Smooth muscle cell (in vitro differentiated cells): ENCODE results near the gene FKBP8. TPM values are rescaled to one million over a fixed set of nuclear protein-coding genes. Genes with fewer than 3 reads are reported as not detected.

Experiments used
- DNase-seq: peaks from one replicate; lab custom pipeline; 2025; ENCODE audit not compliant: unreplicated experiment; lab: John Stamatoyannopoulos, UW
- H2AFZ ChIP-seq: fragments of 200-600 bp; sonication (generic); 2 replicates; pipeline ENCODE4 v1.6.0; 2016; ENCODE audit warnings: antibody characterized with exemption, low read depth, mild to moderate bottlenecking
- H3F3A ChIP-seq: fragments of 200-600 bp; sonication (generic); 2 replicates; pipeline ENCODE4 v1.6.0; 2017; ENCODE audit warnings: antibody characterized with exemption, low read depth
- H3K27ac ChIP-seq: fragments of 200-600 bp; sonication (generic); 2 replicates; pipeline ENCODE4 v1.5.1; 2016; ENCODE audit warnings: low read depth, mild to moderate bottlenecking
- H3K27me3 ChIP-seq: fragments of 200-600 bp; sonication (generic); 2 replicates; pipeline ENCODE4 v1.6.1; 2016; ENCODE audit warnings: low read depth, mild to moderate bottlenecking
- H3K36me3 ChIP-seq: fragments of 200-600 bp; sonication (generic); 2 replicates; pipeline ENCODE4 v1.5.1; 2016; ENCODE audit warnings: low read depth
- H3K4me1 ChIP-seq: fragments of 200-600 bp; sonication (generic); 2 replicates; pipeline ENCODE4 v1.5.1; 2016; ENCODE audit warnings: low read depth
- H3K4me2 ChIP-seq: fragments of 200-600 bp; sonication (generic); 2 replicates; pipeline ENCODE4 v1.6.0; 2016; ENCODE audit warnings: mild to moderate bottlenecking
- H3K4me3 ChIP-seq: fragments of 200-600 bp; sonication (generic); 2 replicates; pipeline ENCODE4 v1.5.1; 2016; ENCODE audit warnings: mild to moderate bottlenecking
- H3K79me2 ChIP-seq: fragments of 200-600 bp; sonication (generic); 2 replicates; pipeline ENCODE4 v1.6.0; 2016; ENCODE audit warnings: low read depth, mild to moderate bottlenecking
- H3K9ac ChIP-seq: fragments of 200-600 bp; sonication (generic); 2 replicates; pipeline ENCODE4 v1.6.0; 2016; ENCODE audit warnings: low read depth
- H3K9me3 ChIP-seq: fragments of 200-600 bp; sonication (generic); replicated peaks from 2 replicates; pipeline ENCODE4 v1.5.1; 2016; ENCODE audit warnings: low read depth
- H4K20me1 ChIP-seq: fragments of 200-600 bp; sonication (generic); 2 replicates; pipeline ENCODE4 v1.6.0; 2016; ENCODE audit warnings: low read depth
- WGBS: methylation state at CpG from one replicate; pipeline ENCODE4 v1.1.7; 2016; ENCODE audit warnings: low lambda C conversion rate; 5-methylcytosine and 5-hydroxymethylcytosine counted together
- polyA plus RNA-seq: library from polyadenylated mRNA; unstranded; fragments of >200 nt; fragmentation: Nextera tagmentation; extraction: Ambion mirVana; gene quantifications from 2 replicates; pipeline ENCODE4 v1.2.1, GENCODE V29; 2016
- total RNA-seq: library from RNA; depleted of rRNA; stranded (reverse); fragments of >200 nt; gene quantifications from 2 replicates; pipeline ENCODE4 v1.2.3, GENCODE V29; 2014
- TF ChIP-seq, protein P1 (sequence below): fragments of 200-600 bp; sonication (generic); IDR thresholded peaks from 2 replicates; pipeline ENCODE4 v1.5.1; 2017; ENCODE audit warnings: borderline replicate concordance, mild to moderate bottlenecking, antibody characterized with exemption; ENCODE audit not compliant: insufficient read depth, poor library complexity, severe bottlenecking

FKBP8 gene
- total and polyA plus RNA-seq, 2 experiments from 2014 or later: 143 to 358 TPM

DNA sequence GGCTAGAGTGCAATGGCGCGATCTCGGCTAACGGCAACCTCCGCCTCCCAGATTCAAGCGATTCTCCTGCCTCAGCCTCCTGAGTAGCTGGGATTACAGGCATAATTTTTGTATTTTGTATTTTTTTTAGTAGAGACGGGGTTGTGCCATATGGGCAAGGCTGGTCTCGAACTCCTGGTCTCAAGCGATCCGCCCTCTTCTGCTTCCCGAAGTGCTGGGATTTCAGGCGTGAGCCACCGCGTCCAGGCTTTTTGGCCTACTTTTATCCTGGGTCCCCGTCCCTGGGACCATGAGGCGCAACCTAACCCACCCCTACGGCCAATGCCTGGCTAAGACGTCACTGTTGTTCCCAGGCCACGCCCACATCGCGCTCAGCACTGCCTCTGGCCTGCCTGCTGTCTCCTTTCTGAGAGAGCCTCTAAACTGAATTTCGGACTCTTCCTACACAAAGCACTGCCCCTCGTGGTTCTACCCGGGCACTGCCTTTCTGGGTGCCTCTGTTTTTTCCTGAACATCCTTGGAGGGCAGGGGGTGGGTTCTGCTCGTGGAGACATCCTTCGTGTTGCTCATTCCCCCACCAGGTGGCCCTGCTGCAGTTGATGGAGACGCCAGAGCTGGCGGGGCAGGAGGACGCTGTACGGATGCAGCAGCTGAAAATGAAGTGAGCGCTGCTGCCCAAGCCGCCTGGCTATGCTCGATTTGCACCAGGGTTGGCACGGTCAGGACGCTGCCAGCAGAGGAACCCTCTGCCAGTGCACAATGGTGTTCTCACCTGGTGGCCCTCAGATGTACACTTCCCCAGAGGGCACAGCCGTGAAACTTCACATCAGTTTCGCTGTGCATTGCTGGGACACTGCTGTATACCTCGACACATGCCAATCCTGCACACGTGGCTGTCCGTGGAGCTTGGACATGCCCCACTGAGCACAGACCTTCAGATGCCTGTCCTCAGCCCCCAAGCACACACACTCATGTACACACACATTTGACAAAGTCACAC lies 47.2 kb upstream of the FKBP8 start:
- H3K4me1 ChIP-seq: peaks cover 10% of the 10 kb centered on the region
- peak overlapping the region; percentile 96 for H3K4me2 ChIP-seq
- WGBS: 33% methylated on average over 40 of the region's 40 CpGs
- no peaks in the 10 kb centered on the region for H3K36me3 ChIP-seq
- no peaks in the 10 kb centered on the region for H3K9me3 ChIP-seq
- TF ChIP-seq, protein P1, sequence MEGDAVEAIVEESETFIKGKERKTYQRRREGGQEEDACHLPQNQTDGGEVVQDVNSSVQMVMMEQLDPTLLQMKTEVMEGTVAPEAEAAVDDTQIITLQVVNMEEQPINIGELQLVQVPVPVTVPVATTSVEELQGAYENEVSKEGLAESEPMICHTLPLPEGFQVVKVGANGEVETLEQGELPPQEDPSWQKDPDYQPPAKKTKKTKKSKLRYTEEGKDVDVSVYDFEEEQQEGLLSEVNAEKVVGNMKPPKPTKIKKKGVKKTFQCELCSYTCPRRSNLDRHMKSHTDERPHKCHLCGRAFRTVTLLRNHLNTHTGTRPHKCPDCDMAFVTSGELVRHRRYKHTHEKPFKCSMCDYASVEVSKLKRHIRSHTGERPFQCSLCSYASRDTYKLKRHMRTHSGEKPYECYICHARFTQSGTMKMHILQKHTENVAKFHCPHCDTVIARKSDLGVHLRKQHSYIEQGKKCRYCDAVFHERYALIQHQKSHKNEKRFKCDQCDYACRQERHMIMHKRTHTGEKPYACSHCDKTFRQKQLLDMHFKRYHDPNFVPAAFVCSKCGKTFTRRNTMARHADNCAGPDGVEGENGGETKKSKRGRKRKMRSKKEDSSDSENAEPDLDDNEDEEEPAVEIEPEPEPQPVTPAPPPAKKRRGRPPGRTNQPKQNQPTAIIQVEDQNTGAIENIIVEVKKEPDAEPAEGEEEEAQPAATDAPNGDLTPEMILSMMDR: peak; percentile 55
- H3K9ac ChIP-seq: no peak overlapping the region
- H4K20me1 ChIP-seq: peaks cover 31% of the 10 kb centered on the region
- H3F3A ChIP-seq: peaks cover 39% of the 10 kb centered on the region
- no peaks in the 10 kb centered on the region for H3K79me2 ChIP-seq
- DNase-seq: peak; percentile 63
- H3K27ac ChIP-seq: peak overlapping the region; percentile 71
- H2AFZ ChIP-seq: no peak overlapping the region
- H3K27me3 ChIP-seq: no peaks in the 10 kb centered on the region
- H3K4me3 ChIP-seq: peak overlapping the region; percentile 95

DNA sequence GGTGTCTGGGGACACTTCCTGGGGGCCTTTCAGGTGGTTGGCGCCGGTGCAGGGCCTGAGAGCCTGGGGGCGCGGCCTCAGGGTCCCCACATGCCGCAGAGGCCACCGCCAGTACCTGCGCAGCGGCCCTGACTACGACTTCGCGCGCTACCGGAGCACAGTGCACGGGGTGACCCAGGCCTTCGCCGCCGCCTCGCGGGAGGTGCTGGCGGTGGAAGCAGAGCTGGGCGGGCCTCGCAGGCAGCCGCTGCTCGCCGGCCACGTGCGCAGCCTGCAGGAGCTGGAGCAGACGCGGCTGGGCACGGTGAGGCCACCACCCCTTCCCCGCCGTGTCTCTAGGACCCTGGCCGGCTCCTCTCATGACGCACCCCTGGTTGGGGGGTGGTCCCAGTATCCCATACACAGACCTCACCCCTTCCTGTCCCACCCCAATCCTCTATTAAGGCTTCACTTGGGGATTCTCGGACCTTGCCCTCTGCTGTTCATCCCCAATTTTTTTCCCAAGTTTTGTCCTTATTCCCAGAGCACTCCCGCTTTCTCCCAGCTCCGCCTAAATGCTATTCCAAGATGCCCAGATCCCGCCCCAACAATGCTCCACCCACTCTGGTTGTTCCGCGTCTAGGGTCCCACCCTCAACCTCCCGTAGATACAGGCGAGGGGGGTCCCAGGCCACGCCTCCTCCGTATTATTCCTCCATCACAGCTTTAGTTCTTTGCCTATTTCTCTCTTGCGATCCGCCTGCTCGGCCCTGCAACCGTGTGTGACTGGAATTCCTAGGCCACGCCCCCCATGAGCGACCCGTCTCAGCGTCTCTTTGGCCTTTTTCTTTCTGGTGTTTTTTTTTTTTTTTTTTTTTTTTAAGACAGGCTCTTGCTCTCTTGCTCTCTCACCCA lies 46.3 kb upstream of the FKBP8 start:
- Histone ChIP-seq H3K79me2 (no peaks in the 10 kb centered on the region), H3K9ac (peak overlapping the region; percentile 54), H3K4me2 (peak overlapping the region; percentile 96), H3K9me3 (no peaks in the 10 kb centered on the region), H3K27me3 (no peaks in the 10 kb centered on the region), H3K27ac (peak overlapping the region; percentile 71), H4K20me1 (peaks cover 22% of the 10 kb centered on the region), H3F3A (peaks cover 35% of the 10 kb centered on the region), H3K36me3 (no peaks in the 10 kb centered on the region), H3K4me3 (peak overlapping the region; percentile 95), H3K4me1 (peaks cover 2% of the 10 kb centered on the region), H2AFZ (peak overlapping the region; percentile 87)
- 1% methylated on average over 49 of the region's 52 CpGs for WGBS
- DNase-seq: peak; percentile 62
- TF ChIP-seq, protein P1: no peak

DNA sequence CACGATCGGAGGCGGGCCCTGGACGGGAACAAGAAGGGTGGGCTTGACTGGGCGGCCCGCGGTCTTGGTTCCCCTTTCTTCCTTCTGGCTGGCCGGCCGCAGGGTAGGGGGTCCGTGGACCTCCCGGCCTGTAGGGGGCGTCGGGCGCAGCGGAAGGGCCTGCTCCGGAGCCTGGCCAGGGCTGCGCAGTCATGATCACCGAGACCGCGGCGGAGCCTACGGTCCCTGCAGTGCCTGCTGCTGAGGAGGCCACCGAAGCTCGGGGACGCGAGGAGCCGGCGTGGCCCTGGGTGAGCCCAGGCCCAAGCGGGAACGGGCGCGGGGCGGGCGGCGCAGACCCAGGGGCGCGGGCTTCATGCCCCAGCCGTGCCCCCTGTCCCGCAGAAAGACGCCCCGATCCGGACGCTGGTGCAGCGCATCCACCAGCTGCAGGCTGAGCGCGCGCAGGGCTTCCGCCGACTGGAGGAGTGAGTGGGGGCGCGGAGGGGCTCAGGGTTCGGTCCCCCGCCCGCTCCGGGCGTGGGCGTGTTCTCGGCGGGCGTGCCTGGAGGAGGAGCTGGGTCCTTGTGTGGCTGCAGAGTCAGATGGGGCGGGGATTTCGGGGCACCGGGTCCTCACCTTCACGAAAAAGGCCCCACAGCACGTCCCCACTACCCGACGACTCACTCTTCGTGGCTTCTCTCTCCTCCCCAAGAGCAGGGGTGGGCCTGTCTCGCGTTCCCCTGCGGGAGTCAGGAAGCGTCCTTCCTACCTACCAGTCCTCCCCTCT lies 45.4 kb upstream of the FKBP8 start, which contains the start of gene REX1BD:
REX1BD (plus strand) TSS at position 188 of the 769 bp plus-strand sequence; CDS start at position 192, 4 bp downstream.
- peaks cover 33% of the 10 kb centered on the region for H3F3A ChIP-seq
- H3K9me3 ChIP-seq: no peaks in the 10 kb centered on the region
- H3K9ac ChIP-seq: peak within 1 kb of the TSS; percentile 54
- peak within 1 kb of the TSS; percentile 87 for H2AFZ ChIP-seq
- no peaks in the 10 kb centered on the region for H3K4me1 ChIP-seq
- peak within 1 kb of the TSS; percentile 96 for H3K4me2 ChIP-seq
- no peaks in the 10 kb centered on the region for H3K36me3 ChIP-seq
- TF ChIP-seq, protein P1: peak; percentile 79
- H3K4me3 ChIP-seq: peak within 1 kb of the TSS; percentile 95
- H4K20me1 ChIP-seq: peaks cover 18% of the 10 kb centered on the region
- no peaks in the 10 kb centered on the region for H3K79me2 ChIP-seq
- DNase-seq: peak; percentile 77
- no peaks in the 10 kb centered on the region for H3K27me3 ChIP-seq
- peak within 1 kb of the TSS; percentile 71 for H3K27ac ChIP-seq
- 1% methylated on average over 47 of the region's 72 CpGs for WGBS
